Spinal cord (tissue), 10 donors: Measurements from ENCODE around the gene IRF9. TPM values are rescaled to one million over a fixed set of nuclear protein-coding genes. Genes with fewer than 3 reads are reported as not detected.
A peak's percentile ranks its signal among the peaks of the same experiment; 100 is the strongest.

Experiments used
- DNase-seq, 6 donors: peaks; one replicate each; pipeline versions ENCODE4 v3.0.0 to v3.0.0-alpha.2; 2013 to 2015; ENCODE audit warnings: low spot score in 6 of 6, low read depth in 4 of 6
- H3K27ac ChIP-seq: one replicate; pipeline ENCODE4 v1.5.1; 2013; ENCODE audit warnings: low read depth, low read length, control low read depth
- H3K27me3 ChIP-seq: one replicate; pipeline ENCODE4 v1.6.1; 2013; ENCODE audit warnings: low read length; ENCODE audit not compliant: control insufficient read depth, insufficient read depth
- H3K36me3 ChIP-seq: one replicate; pipeline ENCODE4 v1.6.1; 2013; ENCODE audit warnings: low read length; ENCODE audit not compliant: control insufficient read depth, insufficient read depth
- H3K4me1 ChIP-seq: one replicate; pipeline ENCODE4 v1.6.1; 2013; ENCODE audit warnings: low read length; ENCODE audit not compliant: control insufficient read depth, insufficient read depth
- H3K4me3 ChIP-seq: one replicate; pipeline ENCODE4 v1.5.1; 2013; ENCODE audit warnings: low read depth, low read length, control low read depth
- H3K9me3 ChIP-seq: one replicate; pipeline ENCODE4 v1.6.1; 2013; ENCODE audit warnings: low read length; ENCODE audit not compliant: control insufficient read depth, insufficient read depth
- WGBS: methylation state at CpG from one replicate; pipeline ENCODE4 v1.1.5; 2013; ENCODE audit warnings: missing lambda C conversion rate; ENCODE audit not compliant: insufficient coverage; 5-methylcytosine and 5-hydroxymethylcytosine counted together
- polyA plus RNA-seq, 2 donors: library from polyadenylated mRNA; unstranded; fragments of 120-200 nt; gene quantifications; one replicate each; pipeline ENCODE4 v1.2.1, GENCODE V29; 2013; ENCODE audit not compliant: insufficient read length in 2 of 2
- total RNA-seq, 2 donors: library from RNA; depleted of rRNA in 1 of 2; stranded (reverse); fragments of 120-200 nt in 1 of 2; fragments of >200 nt in 1 of 2; gene quantifications; one replicate each; pipeline versions ENCODE4 v1.2.3 to v1.2.4, GENCODE V29; 2013 to 2014
- donor health status: healthy.

Gene IRF9
- total and polyA plus RNA-seq, 4 donors = 50.0 to 81.4 (median 71.3) TPM

GRCh38 chr14:24188251-24189058, 27.4 kb downstream of the IRF9 start, which contains the start of gene IPO4:
IPO4 (minus strand) TSS chr14:24188816; CDS start chr14:24188787, 29 bp downstream.
- 0% methylated on average over 64 of the region's 65 CpGs for WGBS
- Histone ChIP-seq H3K36me3 (peaks cover 77% of the 10 kb centered on the region), H3K27me3 (no peaks in the 10 kb centered on the region), H3K4me3 (peak within 1 kb of the TSS; percentile 79), H3K27ac (peak within 1 kb of the TSS; percentile 29), H3K9me3 (no peaks in the 10 kb centered on the region), H3K4me1 (peaks cover 28% of the 10 kb centered on the region)
- DNase-seq = peak; percentile 81 to 99 (median 92)

- no peaks in the 10 kb centered on the region for H3K9me3 ChIP-seq
- H3K27me3 ChIP-seq = no peaks in the 10 kb centered on the region
- WGBS = no CpG with 5 or more reads among the region's 3 CpGs
- H3K27ac ChIP-seq = peak overlapping the region; percentile 29
- H3K4me3 ChIP-seq = peak overlapping the region; percentile 79
- no peak for DNase-seq
- H3K36me3 ChIP-seq = peaks cover 71% of the 10 kb centered on the region
- H3K4me1 ChIP-seq = peaks cover 28% of the 10 kb centered on the region
Measured at GRCh38 chr14:24189059-24189375, 28.0 kb downstream of the IRF9 start.

- Histone ChIP-seq H3K4me3 (no peak overlapping the region), H3K27ac (peak overlapping the region; percentile 29), H3K27me3 (no peaks in the 10 kb centered on the region), H3K9me3 (no peaks in the 10 kb centered on the region), H3K4me1 (peaks cover 28% of the 10 kb centered on the region), H3K36me3 (peaks cover 67% of the 10 kb centered on the region)
- 96% methylated on average over 7 of the region's 9 CpGs for WGBS
- DNase-seq = no peak
Measured at GRCh38 chr14:24189460-24189859, 28.4 kb downstream of the IRF9 start.

- no peak for DNase-seq
- H3K9me3 ChIP-seq = no peaks in the 10 kb centered on the region
- peaks cover 35% of the 10 kb centered on the region for H3K4me1 ChIP-seq
- H3K27me3 ChIP-seq = no peaks in the 10 kb centered on the region
- no peak overlapping the region for H3K27ac ChIP-seq
- H3K36me3 ChIP-seq = peaks cover 57% of the 10 kb centered on the region
- WGBS = 93% methylated on average over 5 of the region's 10 CpGs
- no peak overlapping the region for H3K4me3 ChIP-seq
Measured at GRCh38 chr14:24190416-24190815, 29.4 kb downstream of the IRF9 start.

GRCh38 chr14:24192933-24193332, 31.9 kb downstream of the IRF9 start:
- DNase-seq = no peak
- Histone ChIP-seq H3K27me3 (no peaks in the 10 kb centered on the region), H3K9me3 (no peaks in the 10 kb centered on the region), H3K27ac (no peak overlapping the region), H3K36me3 (peaks cover 34% of the 10 kb centered on the region), H3K4me1 (peaks cover 30% of the 10 kb centered on the region), H3K4me3 (no peak overlapping the region)
- 96% methylated on average over 13 of the region's 15 CpGs for WGBS

- Histone ChIP-seq H3K27ac (no peak overlapping the region), H3K4me3 (peak overlapping the region; percentile 90), H3K4me1 (peaks cover 16% of the 10 kb centered on the region), H3K9me3 (no peaks in the 10 kb centered on the region), H3K36me3 (peaks cover 29% of the 10 kb centered on the region), H3K27me3 (no peaks in the 10 kb centered on the region)
- no peak for DNase-seq
- 88% methylated on average over 4 of the region's 7 CpGs for WGBS
Measured at GRCh38 chr14:24194186-24194872, 33.3 kb downstream of the IRF9 start.

- Histone ChIP-seq H3K27me3 (no peaks in the 10 kb centered on the region), H3K36me3 (peaks cover 25% of the 10 kb centered on the region), H3K4me3 (peak overlapping the region; percentile 90), H3K27ac (peak overlapping the region; percentile 96), H3K9me3 (no peaks in the 10 kb centered on the region), H3K4me1 (peaks cover 13% of the 10 kb centered on the region)
- 68% methylated on average over 7 of the region's 8 CpGs for WGBS
- no peak for DNase-seq
Measured at GRCh38 chr14:24194873-24195185, 33.8 kb downstream of the IRF9 start.

- WGBS = under 1% methylated on average over 89 of the region's 89 CpGs
Measured at GRCh38 chr14:24195186-24196070, 34.4 kb downstream of the IRF9 start, which contains the start of gene TM9SF1. TM9SF1 (minus strand) TSS chr14:24195441; CDS start chr14:24195019, 422 bp downstream.

More at GRCh38 chr14:24195186-24196070, 34.4 kb downstream of the IRF9 start, which contains the start of gene TM9SF1:
- H3K27me3 ChIP-seq = no peaks in the 10 kb centered on the region
- H3K36me3 ChIP-seq = peaks cover 20% of the 10 kb centered on the region
- peaks cover 13% of the 10 kb centered on the region for H3K4me1 ChIP-seq
- peak within 1 kb of the TSS; percentile 90 for H3K4me3 ChIP-seq
- H3K9me3 ChIP-seq = no peaks in the 10 kb centered on the region
- peak within 1 kb of the TSS; percentile 96 for H3K27ac ChIP-seq
- DNase-seq = peak; percentile 66 to 95 (median 82)
